ENCODE data around the gene C6orf136. TPM values are rescaled to one million over a fixed set of nuclear protein-coding genes. Genes with fewer than 3 reads are reported as not detected.

The C6orf136 gene
- total and polyA plus RNA-seq, 10 of the 15 experiments (the other 5 are each of a cell fraction or from before 2014, with no cell fraction given): 5.2 to 24.1 (median 14.9) TPM

GRCh38 chr6:30617565-30618269 is 29.2 kb upstream of the C6orf136 start, which contains the start of gene MRPS18B (continued):
- TF ChIP-seq MAX (IDR thresholded peaks at IDR 0.05; ENCODE audit: low read depth, low read length) (peak; percentile 91), SREBF2 (IDR thresholded peaks at IDR 0.05; ENCODE audit: low read length) (no peak), POLR2AphosphoS5 (IDR thresholded peaks at IDR 0.05; ENCODE audit: low read length) (peak; percentile 2; the same call in 1 of the 2 replicates), TCF3 (IDR thresholded peaks at IDR 0.05; ENCODE audit: borderline replicate concordance, insufficient read depth, low read depth, low read length) (peak; percentile 36; the same call in 1 of the 2 replicates), MYC (IDR thresholded peaks at IDR 0.05; ENCODE audit: insufficient read depth, insufficient read length, insufficient replicate concordance, low read length, severe bottlenecking) (peak; percentile 87), PBX3 (IDR thresholded peaks at IDR 0.05; ENCODE audit: insufficient replicate concordance, low read depth, low read length) (no peak), FOXK2 (IDR thresholded peaks at IDR 0.05) (peak; percentile 44; the same call in 1 of the 2 replicates), RAD51 (IDR thresholded peaks at IDR 0.05) (no peak; the same call in 1 of the 2 replicates), GABPA (IDR thresholded peaks at IDR 0.05; ENCODE audit: low read depth) (peak; percentile 93), ETV6 (conservative IDR thresholded peaks at IDR 0.05 in 1 of 2, IDR thresholded peaks at IDR 0.05 in 1 of 2; ENCODE audit: borderline replicate concordance in 1 of 2, low read depth in 1 of 2) (no peak), ZBTB40 (IDR thresholded peaks at IDR 0.05; ENCODE audit: borderline replicate concordance) (peak; percentile 84; the same call in 1 of the 2 replicates), PML (IDR thresholded peaks at IDR 0.05; ENCODE audit: low read length) (peak; percentile 59), ASH2L (IDR thresholded peaks at IDR 0.05; ENCODE audit: borderline replicate concordance, low read depth) (no peak), CHD1 (IDR thresholded peaks at IDR 0.05; ENCODE audit: low read depth, low read length) (peak; percentile 61; the same call in 1 of the 2 replicates), CREB1 (IDR thresholded peaks at IDR 0.05; ENCODE audit: low read depth) (no peak; the same call in 1 of the 2 replicates), IKZF1 (conservative IDR thresholded peaks at IDR 0.05) (peak; percentile 81), NKRF (conservative IDR thresholded peaks at IDR 0.05) (peak; percentile 98)
